ENCODE measurements around the gene MAST3.

GRCh38 chr19:18117692-18118378 is 20.3 kb downstream of the MAST3 start:
- TF ChIP-seq GATA2 (IDR thresholded peaks at IDR 0.05; ENCODE audit: low read depth, low read length) (peak; percentile 46), GATA3 (IDR thresholded peaks at IDR 0.05; ENCODE audit: low read depth, low read length) (no peak)

Measured in SH-SY5Y (cell line).